Cardiac muscle cell (in vitro differentiated cells and primary cell): Measurements from ENCODE around the gene C17orf114.
"Not testable (repeated sequence)": the region's sequence is repeated elsewhere in the genome, so short reads cannot be mapped to it uniquely, and the experiment has no call there.

Experiments
- DNase-seq, 2 donors: peaks; one replicate each; pipeline versions ENCODE4 v3.0.0 to v3.0.0-alpha.2; 2010 to 2017; ENCODE audit warnings: low read depth in 1 of 2, low spot score in 1 of 2
- H3K27ac ChIP-seq: fragments of 200-600 bp; sonication (generic); 2 replicates; pipeline ENCODE4 v1.5.1; 2016
- H3K27me3 ChIP-seq: fragments of 200-600 bp; sonication (generic); 2 replicates; pipeline ENCODE4 v1.6.0; 2016; ENCODE audit warnings: control low read depth
- H3K36me3 ChIP-seq: fragments of 200-600 bp; sonication (generic); 2 replicates; pipeline ENCODE4 v1.5.1; 2016; ENCODE audit warnings: control low read depth
- H3K4me1 ChIP-seq: fragments of 200-600 bp; sonication (generic); 2 replicates; pipeline ENCODE4 v1.8.1; 2017; ENCODE audit warnings: low read depth, mild to moderate bottlenecking, mixed run types
- H3K4me3 ChIP-seq: fragments of 200-600 bp; sonication (generic); 2 replicates; pipeline ENCODE4 v1.5.1; 2016; ENCODE audit warnings: mild to moderate bottlenecking
- H3K9me3 ChIP-seq: fragments of 200-600 bp; sonication (generic); 2 replicates; pipeline ENCODE4 v1.5.1; 2017; ENCODE audit warnings: low read depth, mild to moderate bottlenecking, control low read depth
- CTCF ChIP-seq: IDR thresholded peaks from 2 replicates; pipeline ENCODE4 v1.5.1; 2012; ENCODE audit warnings: low read depth, mild to moderate bottlenecking, low read length

C17orf114 gene

GRCh38 chr17:4833941-4834680, 32.0 kb upstream of the C17orf114 start:
- no peak for TF ChIP-seq CTCF
- no peaks in the 10 kb centered on the region for H3K9me3 ChIP-seq
- H3K4me3 ChIP-seq, result peak overlapping the region; percentile 82
- no peaks in the 10 kb centered on the region for H3K27me3 ChIP-seq
- no peaks in the 10 kb centered on the region for H3K36me3 ChIP-seq
- peak; percentile 53 to 58 for DNase-seq
- H3K4me1 ChIP-seq, result peaks cover 20% of the 10 kb centered on the region
- peak overlapping the region; percentile 55 for H3K27ac ChIP-seq

- Histone ChIP-seq H3K4me1 (peaks cover 15% of the 10 kb centered on the region), H3K36me3 (no peaks in the 10 kb centered on the region), H3K27me3 (no peaks in the 10 kb centered on the region), H3K27ac (peak within 1 kb of the TSS; percentile 55), H3K9me3 (no peaks in the 10 kb centered on the region), H3K4me3 (peak within 1 kb of the TSS; percentile 82)
- peak; percentile 96 to 97 for DNase-seq
- TF ChIP-seq CTCF, result no peak
These were observed 31.2 kb upstream of the C17orf114 start, which contains the start of gene MINK1 for GRCh38 chr17:4833178-4833940. TSS of gene MINK1 (plus strand) at chr17:4833340. CDS start at chr17:4833584, 244 bp downstream.

GRCh38 chr17:4832829-4833177, 30.7 kb upstream of the C17orf114 start:
- H3K27ac ChIP-seq, result peak overlapping the region; percentile 51
- H3K9me3 ChIP-seq, H3K36me3 ChIP-seq, DNase-seq, H3K27me3 ChIP-seq, H3K4me1 ChIP-seq: not testable (repeated sequence)
- H3K4me3 ChIP-seq, result peak overlapping the region; percentile 82

- no peaks in the 10 kb centered on the region for H3K36me3 ChIP-seq
- no peak overlapping the region for H3K27ac ChIP-seq
- H3K4me1 ChIP-seq, result no peaks in the 10 kb centered on the region
- H3K4me3 ChIP-seq, result no peak overlapping the region
- TF ChIP-seq CTCF, result no peak
- H3K27me3 ChIP-seq, result no peaks in the 10 kb centered on the region
- no peak for DNase-seq
- no peaks in the 10 kb centered on the region for H3K9me3 ChIP-seq
These were observed 25.3 kb upstream of the C17orf114 start for GRCh38 chr17:4827399-4827798.

GRCh38 chr17:4823373-4824089, 21.4 kb upstream of the C17orf114 start:
- Histone ChIP-seq H3K4me1 (no peaks in the 10 kb centered on the region), H3K27ac (no peak overlapping the region), H3K27me3 (no peaks in the 10 kb centered on the region), H3K9me3 (no peaks in the 10 kb centered on the region), H3K36me3 (no peaks in the 10 kb centered on the region), H3K4me3 (no peak overlapping the region)
- no peak for DNase-seq
- TF ChIP-seq CTCF, result no peak

- Histone ChIP-seq H3K9me3 (no peaks in the 10 kb centered on the region), H3K27ac (no peak overlapping the region), H3K4me1 (no peaks in the 10 kb centered on the region), H3K27me3 (no peaks in the 10 kb centered on the region), H3K4me3 (no peak overlapping the region), H3K36me3 (no peaks in the 10 kb centered on the region)
- no peak for DNase-seq
- no peak for TF ChIP-seq CTCF
These were observed 20.7 kb upstream of the C17orf114 start for GRCh38 chr17:4822835-4823234.
